NCI-H1105 treated with DMSO at 0.1 percent for 48 hours (cell line): ENCODE data around the gene SOSTDC1.
"Not testable (repeated sequence)": the region's sequence is repeated elsewhere in the genome, so short reads cannot be mapped to it uniquely, and the experiment has no call there.

Source experiments
- DNase-seq: peaks from one replicate; lab custom pipeline; 2025; lab: John Stamatoyannopoulos, UW

Gene SOSTDC1

DNA sequence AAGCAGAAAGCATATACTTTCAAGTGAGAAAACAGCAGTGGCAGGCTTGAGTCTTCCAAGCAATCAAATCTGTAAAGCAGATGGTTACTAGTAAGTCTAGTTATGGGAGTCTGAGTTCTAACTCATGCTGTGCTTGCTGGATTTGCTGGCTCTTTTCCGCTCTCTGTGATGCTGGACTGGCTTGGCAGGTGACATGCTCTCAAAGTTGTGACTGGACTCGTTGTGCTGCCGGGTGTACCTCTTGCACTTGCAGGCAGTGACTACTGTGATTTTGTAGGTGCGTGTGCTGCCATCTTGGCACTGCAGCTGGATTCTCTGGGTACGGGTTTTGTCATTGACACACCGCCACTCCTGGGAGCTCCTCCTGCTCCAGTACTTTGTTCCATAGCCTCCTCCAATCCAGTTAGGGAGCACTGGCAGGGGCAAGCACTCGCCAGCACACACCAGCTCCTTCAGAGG is 3.1 kb downstream of the SOSTDC1 start:
- no peak for DNase-seq

DNA sequence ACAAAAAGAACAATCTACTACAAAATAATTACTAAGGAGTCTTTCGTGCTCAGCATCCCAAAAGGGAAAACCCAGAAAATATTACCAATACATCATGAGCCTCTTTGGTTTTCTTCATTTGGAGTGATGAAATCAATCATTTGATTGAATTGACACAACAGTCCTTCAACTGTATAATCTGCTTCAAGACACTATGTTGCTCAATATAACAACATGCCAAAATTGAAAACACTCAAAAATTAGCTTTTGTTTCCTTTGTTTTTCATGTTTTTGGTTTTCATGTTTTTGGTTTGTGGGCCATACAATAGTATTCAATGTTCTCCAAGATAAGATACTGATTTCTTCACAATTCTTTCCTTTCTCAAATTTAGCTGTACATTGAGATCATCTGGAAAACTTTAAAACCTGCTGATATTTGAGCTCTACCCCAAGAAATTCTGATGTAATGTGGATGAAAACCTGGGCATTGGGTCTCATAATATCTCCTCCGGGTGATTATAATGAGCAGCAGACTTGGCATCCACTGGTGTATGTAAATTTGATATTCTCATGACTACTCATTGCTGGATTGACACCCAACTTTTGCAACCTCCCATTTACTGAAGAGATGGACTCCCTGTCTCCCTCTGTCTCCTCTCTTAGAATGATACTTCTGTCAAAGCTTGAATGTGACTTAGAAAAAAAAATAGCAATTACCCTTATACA is 4.6 kb downstream of the SOSTDC1 start:
- no peak for DNase-seq

DNA sequence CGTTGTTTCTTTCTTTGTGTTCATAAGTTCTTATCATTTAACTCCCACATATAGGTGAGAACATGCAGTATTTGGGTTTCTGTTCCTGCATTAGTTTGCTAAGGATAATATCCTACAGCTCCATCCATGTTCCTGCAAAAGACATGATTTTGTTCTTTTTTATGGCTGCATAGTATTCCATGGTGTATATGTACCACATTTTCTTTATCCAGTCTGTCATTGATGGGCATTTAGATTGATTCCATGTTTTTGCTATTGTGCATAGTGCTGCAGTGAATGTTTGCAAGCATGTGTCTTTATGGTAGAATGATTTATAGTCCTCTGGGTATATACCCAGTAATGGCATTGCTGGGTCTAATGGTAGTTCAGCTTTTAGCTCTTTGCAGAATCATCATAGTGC is 9.2 kb downstream of the SOSTDC1 start:
- DNase-seq: not testable (repeated sequence)

DNA sequence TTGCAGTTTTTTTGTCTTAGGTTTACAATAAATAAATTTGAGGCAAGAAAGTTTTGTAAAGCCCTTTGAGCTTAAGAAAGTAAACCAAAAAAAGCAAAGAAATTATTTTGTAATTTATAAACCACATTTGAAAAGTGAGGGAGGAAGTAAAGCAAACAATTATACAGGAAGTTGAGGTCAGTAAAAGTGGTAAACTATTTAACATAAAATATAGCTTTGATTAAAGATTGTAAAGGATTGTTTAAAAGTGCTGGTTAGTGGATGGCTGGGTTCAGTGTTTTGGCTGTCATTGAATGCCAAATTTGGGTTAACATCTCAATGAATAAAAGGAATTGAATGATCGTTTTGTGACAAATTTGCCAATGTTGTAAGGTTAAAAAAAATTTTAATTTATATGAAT is 9.9 kb downstream of the SOSTDC1 start:
- no peak for DNase-seq

DNA sequence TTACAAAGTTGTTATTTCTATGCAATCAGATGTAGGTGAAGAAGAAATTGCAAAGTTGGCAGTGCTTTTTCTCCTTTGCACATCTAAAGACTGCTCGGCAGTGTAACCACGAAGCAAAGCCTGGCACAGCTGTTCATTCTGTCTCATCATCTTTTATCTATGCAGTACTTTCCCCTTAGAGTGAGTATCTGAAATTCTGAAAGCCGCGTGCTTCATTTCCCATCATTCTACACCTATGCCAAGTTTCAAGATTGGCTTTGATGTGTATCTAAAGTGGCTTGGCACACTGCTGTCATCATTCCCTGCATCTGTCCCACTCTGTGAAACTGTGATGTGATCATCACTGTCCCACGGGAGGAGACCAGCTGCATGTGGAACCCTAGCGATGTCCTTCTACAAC is 15.2 kb downstream of the SOSTDC1 start:
- DNase-seq: no peak

DNA sequence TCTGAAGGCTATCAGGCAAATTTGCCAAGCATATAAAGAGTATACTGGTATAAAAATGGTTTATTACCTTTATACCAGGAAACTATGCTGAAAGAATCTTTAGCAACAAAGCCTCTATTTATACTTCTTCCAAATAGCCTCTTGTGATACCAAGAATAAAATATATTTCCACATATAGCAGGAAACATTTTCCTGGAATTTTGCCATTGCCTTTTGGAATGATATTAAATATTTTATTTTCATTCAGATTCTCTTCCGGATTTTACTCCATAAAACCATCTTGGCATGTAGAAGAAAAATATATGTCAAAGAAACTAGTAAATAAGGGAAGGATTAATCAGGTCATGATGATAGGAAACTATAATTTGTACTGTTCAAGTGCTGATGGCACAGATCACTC is 17.7 kb downstream of the SOSTDC1 start:
- DNase-seq: no peak

DNA sequence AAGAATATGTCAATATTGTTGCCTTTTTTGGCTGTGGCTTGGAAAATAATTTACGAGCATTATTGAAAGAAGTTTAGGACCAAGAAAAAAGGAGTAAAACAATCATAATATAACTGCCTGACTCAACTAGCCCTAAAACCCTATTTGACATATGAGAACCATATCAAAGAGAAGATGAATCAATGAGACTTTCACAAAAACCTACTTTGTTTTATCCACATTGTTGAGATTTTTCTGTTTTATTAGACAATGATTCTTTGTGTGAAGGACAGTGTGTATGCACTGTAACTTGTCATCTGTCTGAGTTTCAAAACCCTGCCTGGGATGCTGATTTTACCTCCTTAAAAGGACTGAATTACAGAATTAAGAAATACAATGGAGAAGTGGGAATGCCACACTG is 19.0 kb downstream of the SOSTDC1 start:
- no peak for DNase-seq

DNA sequence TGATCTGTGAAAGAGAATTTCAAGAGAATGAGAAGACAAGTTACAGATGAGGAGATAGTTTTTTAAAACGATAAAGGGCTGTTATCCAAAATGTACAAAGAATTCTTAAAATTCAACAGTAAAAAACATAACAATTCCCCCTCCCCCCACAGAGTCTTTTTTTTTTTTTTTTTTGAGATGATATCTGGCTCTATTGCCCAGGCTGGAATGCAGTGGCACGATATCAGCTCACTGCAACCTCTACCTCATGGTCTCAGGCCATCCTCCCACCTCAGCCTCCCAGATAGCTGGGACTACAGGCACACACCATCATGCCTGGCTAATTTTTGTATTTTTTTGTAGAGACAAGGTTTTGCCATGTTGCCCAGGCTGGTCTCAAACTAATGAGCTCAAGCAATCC is 21.7 kb downstream of the SOSTDC1 start:
- not testable (repeated sequence) for DNase-seq

DNA sequence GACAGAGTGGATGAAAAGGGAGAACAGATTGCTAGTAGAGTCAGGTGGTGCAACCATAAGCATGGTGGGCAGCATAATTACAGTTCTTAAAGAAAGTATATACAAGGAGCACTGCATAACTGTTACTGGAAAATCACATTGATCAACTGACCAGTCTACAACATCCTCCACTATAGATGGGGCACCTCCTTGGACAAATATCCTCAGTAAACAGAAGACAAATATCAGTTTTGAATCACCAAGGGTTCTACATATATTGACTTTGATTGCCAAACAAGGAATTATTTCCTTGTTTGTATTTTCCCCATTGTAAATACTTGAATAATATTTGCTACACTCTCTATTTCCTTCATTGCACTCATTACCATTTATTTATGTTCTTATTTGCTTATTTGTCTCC is 26.6 kb downstream of the SOSTDC1 start:
- no peak for DNase-seq

DNA sequence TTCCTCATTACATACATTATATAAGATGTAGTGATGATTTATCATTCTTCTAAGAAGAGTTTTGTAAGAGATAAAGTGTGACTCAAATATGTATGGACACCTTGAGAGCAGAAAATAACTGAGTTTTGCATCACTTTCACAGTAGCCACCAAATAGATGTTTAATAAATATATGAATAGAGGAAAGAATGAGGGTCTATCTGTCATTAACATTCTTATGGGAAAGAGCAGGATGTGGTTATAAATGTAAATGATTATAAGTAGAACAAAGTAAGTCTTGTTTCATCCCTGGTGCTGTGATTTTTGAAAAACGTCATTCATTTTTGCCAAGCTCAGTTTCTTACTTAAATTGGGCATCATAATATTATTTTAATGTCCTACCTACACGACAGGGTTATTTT is 29.2 kb downstream of the SOSTDC1 start:
- DNase-seq: no peak

DNA sequence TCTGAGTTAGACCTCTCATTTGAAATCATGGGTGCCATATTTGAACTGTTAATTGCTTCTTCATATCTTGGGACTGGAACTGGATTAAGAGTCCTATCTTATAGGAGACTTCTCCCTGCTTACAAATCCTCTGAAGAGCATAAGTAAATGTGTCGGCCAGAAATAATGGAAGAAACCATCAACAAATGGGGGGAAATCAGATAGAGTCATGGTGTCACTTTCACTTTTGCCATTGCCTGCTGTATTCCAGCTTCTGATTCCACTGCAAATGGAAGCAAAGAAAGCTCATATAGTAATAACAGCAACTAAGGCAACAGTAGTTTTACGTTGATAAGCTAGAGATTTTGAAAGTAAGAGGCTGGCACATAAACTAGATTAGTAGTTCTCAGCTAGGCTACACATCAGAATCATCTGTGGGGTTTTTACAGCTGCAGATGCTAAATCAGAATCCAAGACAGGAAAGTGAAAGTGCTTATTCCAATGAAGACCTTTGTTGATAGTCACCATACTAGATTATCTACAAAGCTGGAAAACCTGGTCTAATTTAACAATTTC is 31.9 kb downstream of the SOSTDC1 start:
- DNase-seq: no peak

DNA sequence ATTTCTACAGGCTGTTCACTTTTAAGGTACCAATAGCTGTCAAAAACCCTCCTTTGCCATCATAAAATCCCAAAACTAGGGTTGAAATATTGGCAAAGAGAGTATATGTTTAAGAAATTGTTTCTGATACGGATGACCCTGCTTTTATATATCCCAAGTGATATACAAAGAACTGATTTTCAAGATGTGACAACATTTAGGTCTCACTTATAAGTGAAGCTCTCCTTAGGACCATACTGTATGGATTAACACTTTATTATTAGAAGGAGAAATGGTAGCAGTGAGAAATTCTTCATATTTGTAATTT is 33.2 kb downstream of the SOSTDC1 start:
- DNase-seq: no peak

DNA sequence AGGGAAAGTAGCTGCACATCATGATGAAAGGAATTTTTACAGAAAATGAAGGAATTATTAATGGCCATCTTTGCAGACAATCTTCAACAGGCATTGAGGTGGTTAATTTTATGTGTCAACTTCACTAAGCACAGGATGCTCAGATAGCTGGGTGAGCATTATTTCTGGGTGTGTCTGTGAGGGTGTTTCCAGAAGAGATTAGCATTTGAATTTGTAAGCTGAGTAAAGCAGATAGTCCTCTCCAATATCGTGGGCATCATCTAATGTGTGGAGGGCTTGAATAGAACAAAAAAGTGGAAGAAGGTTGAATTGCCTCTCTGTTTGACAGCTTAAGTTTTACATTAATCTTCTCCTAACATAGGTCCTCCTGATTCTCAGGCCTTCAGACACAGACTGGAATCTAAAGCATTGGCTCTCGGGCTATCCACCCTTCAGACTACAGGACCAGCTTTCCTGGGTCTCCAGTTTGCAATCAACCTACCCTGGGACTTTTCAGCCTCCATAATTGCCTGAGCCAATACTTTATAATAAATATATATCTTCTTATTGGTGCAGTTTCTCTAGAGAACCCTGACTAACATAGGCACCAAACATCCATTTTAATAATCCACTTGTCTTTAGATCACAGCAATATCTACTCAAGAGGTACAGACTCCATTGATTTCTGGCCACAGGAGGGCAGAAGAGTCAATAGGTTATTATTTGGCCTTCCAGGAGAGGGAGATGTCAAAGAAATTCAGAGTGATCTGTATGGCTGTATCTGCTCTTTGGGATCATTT is 33.7 kb downstream of the SOSTDC1 start:
- DNase-seq: peak; percentile 46

DNA sequence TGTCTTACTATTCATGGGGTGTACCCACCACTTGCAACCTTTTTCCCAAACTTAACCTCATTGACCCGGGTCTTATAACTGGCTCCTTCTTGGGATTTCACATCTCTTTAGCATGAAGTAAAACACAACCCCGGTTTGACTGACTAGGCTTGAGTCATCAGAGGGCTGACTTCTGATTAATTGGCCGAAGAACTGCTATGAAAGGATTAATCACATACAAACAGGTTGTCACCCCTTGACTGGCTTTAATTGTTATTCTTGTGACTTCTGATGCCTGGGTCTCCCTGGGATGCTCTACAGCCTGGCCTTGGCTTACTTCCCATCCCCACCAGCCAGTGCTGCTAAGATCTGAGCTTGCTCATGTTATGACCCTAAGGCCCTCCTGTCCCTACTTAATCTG is 35.4 kb downstream of the SOSTDC1 start:
- DNase-seq: no peak

DNA sequence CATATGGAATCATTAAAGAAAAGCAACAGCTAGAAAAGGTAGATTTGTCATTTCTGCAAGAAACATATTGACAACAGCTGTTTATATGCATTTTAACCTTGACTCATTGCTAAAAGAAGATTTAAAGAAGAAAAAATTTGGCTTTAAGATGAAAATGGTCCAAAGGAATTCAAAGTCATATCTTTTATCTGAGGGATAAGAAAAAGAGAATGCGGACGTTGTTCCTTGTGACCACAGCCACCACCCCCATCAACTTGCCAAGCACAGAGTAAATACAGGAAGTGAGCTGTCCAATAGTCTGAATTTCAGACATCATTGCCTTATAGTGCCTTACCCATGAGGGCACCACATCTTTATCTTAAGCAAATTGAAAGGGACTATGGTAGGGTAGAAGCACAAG is 36.9 kb downstream of the SOSTDC1 start:
- DNase-seq: no peak

DNA sequence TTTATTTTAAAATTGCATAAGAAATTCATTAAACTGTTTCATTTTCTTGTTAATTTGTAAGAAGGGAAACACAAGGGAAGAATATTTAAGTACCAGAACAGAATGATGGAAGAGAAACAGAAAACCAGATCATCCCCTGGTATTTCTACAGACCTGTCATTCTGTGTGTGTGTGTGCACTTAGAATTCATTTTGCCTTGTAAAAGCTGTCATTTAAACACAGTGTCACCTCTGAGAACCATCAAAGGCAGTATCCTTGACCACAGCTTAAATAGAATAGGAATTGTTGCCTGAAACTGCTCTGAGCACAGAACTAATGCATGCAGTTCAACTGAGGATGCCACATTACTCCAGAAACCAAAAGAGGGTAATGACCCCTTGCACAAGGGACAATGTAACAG is 37.4 kb downstream of the SOSTDC1 start:
- DNase-seq: no peak

DNA sequence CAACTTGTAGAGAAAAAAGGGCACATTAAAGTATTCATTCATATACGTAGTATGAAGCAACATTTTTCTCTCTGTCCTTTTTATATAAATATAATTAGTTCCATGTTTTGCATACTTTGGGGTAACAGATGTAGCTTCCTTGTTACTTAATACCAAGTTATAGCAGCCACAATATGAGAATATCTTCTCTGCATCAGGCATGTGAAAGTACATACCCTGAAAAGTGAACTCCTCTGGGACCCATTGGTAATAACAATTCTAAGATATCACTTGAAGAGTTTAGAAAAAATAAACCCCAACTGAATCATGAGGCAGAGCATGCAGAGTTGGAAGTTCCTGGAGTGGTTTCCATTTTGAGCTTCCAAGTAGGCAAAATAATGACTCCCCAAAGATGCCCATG is 41.8 kb downstream of the SOSTDC1 start:
- DNase-seq: no peak

DNA sequence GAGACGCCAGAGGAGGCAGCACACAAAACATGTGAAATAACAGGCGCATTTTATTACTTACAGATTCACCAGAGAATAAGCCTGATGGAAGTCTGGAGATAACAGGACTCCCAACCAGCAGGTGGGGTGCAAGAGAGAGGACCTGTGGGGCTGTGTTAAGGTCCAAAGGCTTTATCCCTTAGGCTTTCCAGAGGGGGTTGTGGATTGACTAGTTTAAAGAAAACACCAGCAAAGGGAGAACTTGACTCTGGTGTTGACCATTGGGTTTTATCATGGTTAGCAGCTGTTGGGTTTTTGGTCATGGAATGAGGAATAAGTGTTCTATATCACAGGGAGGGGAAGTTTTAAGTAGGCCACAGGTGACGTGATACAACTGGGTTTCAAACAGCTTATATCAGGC is 42.6 kb downstream of the SOSTDC1 start:
- no peak for DNase-seq

DNA sequence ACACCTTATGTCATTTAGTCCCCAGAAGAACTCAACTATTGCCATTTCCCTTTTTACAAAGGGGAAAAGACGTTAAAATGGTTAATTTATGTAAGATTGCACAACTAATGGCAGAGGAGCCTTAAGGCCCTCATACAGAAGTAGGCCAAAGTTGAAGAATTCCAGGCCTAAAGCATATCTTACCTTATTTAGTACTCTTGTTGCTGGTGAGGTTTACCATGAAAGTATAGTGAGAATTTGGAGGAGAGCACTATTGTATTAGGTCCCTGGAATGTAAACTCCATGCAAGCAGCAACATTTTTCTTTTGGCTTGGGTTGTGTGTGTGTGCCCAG is 43.5 kb downstream of the SOSTDC1 start:
- no peak for DNase-seq

DNA sequence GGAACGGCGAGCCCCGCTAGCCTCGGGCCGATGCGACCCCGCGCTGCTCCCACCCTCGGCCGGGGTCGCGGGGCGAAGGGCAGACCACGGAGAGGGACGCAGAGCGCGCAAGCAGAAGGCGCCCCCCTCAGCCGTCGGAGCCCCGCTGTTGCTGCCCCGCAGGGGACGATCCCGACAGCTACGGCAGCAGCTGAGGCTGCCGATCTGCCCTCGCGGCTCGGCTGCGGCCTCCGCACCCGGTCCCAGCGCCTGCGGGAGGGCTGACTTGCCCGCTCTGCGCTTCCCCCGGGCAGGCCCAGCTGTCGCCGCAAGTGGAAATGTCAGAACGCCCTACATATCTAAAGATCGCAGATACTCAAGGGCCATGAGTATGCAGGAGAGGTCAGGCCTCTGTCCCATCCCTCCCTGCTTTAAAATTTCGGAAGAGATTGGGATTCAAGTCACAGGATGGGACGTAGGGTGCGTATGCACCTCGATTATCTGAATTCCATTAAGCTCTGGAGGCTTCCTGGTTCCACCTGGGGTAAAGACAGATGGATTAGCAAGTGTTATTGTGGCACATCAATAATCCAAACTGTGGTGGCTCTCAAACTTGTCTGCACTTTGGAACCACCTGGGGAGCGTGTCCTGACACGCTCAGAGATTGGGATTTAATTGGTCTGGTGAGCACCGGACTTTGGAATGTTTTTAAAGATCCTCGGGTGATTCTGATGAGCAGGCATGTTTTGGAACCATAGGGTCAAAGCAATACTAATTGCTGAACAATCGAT is 44.0 kb downstream of the SOSTDC1 start, which contains the start of gene CRPPA:
Gene CRPPA, minus strand, starts transcription at position 206 of the 770 bp plus-strand sequence. CDS start 216 bp downstream, outside the sequence.
- DNase-seq: peak; percentile 49

DNA sequence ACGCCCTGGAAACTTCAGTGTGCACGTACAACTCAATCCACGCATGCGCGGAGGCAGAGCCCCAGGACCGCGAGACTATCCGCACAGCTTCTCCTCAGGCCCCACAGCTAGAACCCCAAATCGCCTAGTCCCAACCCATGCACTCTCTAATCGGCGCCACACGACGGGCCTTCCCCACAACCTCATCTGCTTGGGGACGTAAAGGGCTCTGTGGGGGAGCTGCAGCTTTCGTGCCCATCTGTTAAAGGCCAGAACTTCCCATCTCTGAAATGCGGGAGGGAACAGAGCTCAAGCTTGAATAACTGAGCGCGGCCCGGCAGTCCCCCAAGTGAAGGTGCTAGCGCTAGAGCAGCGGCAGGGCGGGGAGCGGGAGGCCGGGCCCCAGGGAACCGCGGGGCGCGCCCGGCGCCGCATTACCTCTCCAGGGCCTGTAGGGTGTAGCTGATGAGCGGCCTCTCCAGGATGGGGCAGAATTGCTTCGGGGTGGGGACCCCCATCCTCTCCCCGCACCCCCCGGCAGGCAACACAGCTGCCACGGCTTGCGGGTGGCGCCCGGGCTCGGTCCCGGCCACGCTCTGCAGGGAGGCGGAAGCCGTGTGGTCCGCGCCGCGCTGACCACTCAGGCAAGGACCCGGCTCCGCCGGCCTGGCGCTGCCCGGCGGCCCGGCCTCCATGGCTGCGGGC is 44.7 kb downstream of the SOSTDC1 start:
- DNase-seq: peak; percentile 93

DNA sequence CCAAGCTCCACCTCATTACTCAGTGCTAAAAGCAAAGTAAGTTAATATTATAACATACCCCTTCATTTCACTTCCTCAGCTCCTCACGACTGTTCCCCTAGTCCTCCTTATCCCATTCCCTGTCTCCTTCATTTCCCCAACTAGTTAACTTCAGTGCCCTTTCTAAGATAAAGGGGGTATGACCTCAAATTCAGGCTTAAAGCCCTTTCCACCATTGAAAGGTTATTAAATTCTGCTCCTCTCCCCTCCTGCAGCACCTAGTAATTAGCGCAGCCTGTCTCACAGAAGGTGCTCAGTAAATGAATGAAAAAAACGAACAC is 45.2 kb downstream of the SOSTDC1 start:
- DNase-seq: no peak
